Tibial nerve (tissue), 4 donors: ENCODE measurements around the gene MEGF8.

Experiments used
- EP300 ChIP-seq, 2 donors: sonication (generic); formaldehyde crosslinking; IDR thresholded peaks; one replicate each; pipeline ENCODE4 v1.6.1; 2017; ENCODE audit warnings: antibody characterized with exemption in 2 of 2, mild to moderate bottlenecking in 1 of 2
- POLR2A ChIP-seq, 2 donors: fragments of 450-650 bp; IDR thresholded peaks; one replicate each; pipeline ENCODE4 v1.6.1; 2017; ENCODE audit warnings: antibody characterized with exemption in 2 of 2, mild to moderate bottlenecking in 2 of 2, moderate library complexity in 2 of 2
- TF ChIP-seq, protein P1 (sequence below), 5 experiments: fragments of 200-600 bp in 3 of 5; fragments of 450-650 bp in 2 of 5; sonication (generic) in 3 of 5; IDR thresholded peaks; one replicate each; pipeline ENCODE4 v1.5.1; 2016 to 2019; ENCODE audit warnings: antibody characterized with exemption in 5 of 5, mild to moderate bottlenecking in 3 of 5, moderate library complexity in 2 of 5

DNA sequence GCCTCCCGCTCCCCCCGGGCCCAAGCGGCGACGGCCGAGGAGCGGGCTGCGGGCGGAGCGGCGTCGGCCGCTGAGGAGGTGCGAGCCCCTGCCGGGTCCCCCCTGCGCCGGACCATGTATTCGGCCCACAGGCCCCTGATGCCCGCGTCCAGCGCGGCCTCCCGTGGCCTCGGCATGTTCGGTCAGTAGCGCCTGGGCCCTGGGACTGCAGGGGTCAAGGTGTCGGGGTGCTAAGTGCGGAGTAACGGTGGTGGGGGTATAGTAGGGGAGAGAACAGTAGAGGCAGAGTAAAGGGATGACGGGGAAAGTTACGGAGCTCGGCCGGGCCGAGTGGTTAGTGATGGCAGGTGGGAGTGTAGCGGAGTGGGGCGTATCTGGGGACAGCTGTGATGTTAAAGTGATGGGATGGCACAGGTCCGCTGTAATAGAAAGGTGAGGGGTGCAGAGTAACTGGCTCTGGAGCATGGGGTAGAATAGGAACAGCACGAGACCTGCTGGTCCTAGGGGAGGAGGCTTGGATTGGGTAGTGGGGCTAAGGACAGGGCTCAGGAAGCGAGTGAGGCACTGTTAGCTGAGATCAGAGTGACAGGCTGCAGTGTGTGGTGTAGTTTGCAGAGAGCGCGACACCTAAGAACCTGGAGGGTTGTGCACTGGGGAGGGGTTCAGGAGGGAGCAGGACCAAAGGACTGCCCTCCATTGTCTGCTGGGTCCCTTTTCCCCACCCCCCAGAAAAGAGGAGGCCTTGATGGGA lies 40.7 kb upstream of the MEGF8 start:
- TF ChIP-seq, protein P1, sequence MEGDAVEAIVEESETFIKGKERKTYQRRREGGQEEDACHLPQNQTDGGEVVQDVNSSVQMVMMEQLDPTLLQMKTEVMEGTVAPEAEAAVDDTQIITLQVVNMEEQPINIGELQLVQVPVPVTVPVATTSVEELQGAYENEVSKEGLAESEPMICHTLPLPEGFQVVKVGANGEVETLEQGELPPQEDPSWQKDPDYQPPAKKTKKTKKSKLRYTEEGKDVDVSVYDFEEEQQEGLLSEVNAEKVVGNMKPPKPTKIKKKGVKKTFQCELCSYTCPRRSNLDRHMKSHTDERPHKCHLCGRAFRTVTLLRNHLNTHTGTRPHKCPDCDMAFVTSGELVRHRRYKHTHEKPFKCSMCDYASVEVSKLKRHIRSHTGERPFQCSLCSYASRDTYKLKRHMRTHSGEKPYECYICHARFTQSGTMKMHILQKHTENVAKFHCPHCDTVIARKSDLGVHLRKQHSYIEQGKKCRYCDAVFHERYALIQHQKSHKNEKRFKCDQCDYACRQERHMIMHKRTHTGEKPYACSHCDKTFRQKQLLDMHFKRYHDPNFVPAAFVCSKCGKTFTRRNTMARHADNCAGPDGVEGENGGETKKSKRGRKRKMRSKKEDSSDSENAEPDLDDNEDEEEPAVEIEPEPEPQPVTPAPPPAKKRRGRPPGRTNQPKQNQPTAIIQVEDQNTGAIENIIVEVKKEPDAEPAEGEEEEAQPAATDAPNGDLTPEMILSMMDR (IDR thresholded peaks at IDR 0.05): no peak
- TF ChIP-seq EP300 (IDR thresholded peaks at IDR 0.05): no peak
- no peak for TF ChIP-seq POLR2A (IDR thresholded peaks at IDR 0.05)
